Caco-2 (cell line): ENCODE results near the gene SLC34A2. TPM values are rescaled to one million over a fixed set of nuclear protein-coding genes. Genes with fewer than 3 reads are reported as not detected.

ENCODE experiments used
- BruUV-seq: library from RNA; stranded (reverse); fragments of 400-500 nt; replicated peaks from 2 replicates; lab custom pipeline; 2021; lab: Mats Ljungman, UMichigan
- CTCF ChIA-PET: fragments of 300-600 bp; sonication (Branson Sonifier 250); formaldehyde crosslinking; loops from one replicate; lab custom pipeline; 2022; ENCODE audit warnings: antibody characterized with exemption; lab: Charles Lee
- POLR2A ChIA-PET: fragments of 300-600 bp; sonication (Branson Sonifier 250); formaldehyde crosslinking; loops from one replicate; lab custom pipeline; 2022; ENCODE audit warnings: antibody characterized with exemption; lab: Charles Lee
- DNase-seq, 2 experiments: peaks; one replicate each; pipeline versions ENCODE4 v3.0.0 to v3.0.0-alpha.2; 2020 to 2022
- H3K27me3 ChIP-seq: replicated peaks from 2 replicates; pipeline ENCODE4 v1.6.0; 2011; ENCODE audit warnings: low read length; ENCODE audit not compliant: control insufficient read depth, insufficient read depth
- H3K36me3 ChIP-seq: 2 replicates; pipeline ENCODE4 v1.5.1; 2011; ENCODE audit warnings: low read length; ENCODE audit not compliant: control insufficient read depth, insufficient read depth
- H3K4me1 ChIP-seq: fragments of 250-450 bp; sonication (Bioruptor Pico); 2 replicates; pipeline ENCODE4 v1.5.1; 2020; ENCODE audit warnings: mild to moderate bottlenecking
- H3K4me3 ChIP-seq: 2 replicates; pipeline ENCODE4 v1.5.1; 2011; ENCODE audit warnings: low read depth, mild to moderate bottlenecking, control low read depth, low read length
- H3K9me3 ChIP-seq: fragments of 250-450 bp; sonication (Bioruptor Pico); 2 replicates; pipeline ENCODE4 v1.5.1; 2020; ENCODE audit warnings: mild to moderate bottlenecking, moderate library complexity
- H3K27ac Mint-ChIP-seq: one replicate; pipeline ENCODE4 v1.8.0; 2022; ENCODE audit warnings: mixed read lengths; ENCODE audit not compliant: unreplicated experiment
- H3K27me3 Mint-ChIP-seq: one replicate; pipeline ENCODE4 v1.8.0; 2022; ENCODE audit warnings: mixed read lengths; ENCODE audit not compliant: insufficient read depth, unreplicated experiment
- H3K36me3 Mint-ChIP-seq: one replicate; pipeline ENCODE4 v1.8.0; 2022; ENCODE audit warnings: mild to moderate bottlenecking, mixed read lengths; ENCODE audit not compliant: insufficient read depth, unreplicated experiment
- H3K4me1 Mint-ChIP-seq: one replicate; pipeline ENCODE4 v1.8.0; 2022; ENCODE audit warnings: low read depth, mixed read lengths; ENCODE audit not compliant: unreplicated experiment
- H3K4me3 Mint-ChIP-seq: one replicate; pipeline ENCODE4 v1.8.0; 2022; ENCODE audit warnings: mild to moderate bottlenecking, moderate library complexity, mixed read lengths; ENCODE audit not compliant: unreplicated experiment
- H3K9me3 Mint-ChIP-seq: one replicate; pipeline ENCODE4 v1.8.0; 2022; ENCODE audit warnings: mixed read lengths; ENCODE audit not compliant: unreplicated experiment
- intact Hi-C: fragments of 100-400 bp; cut with micrococcal nuclease; formaldehyde crosslinking; loops from one replicate; pipeline ENCODE4 v1.10.0; 2022; ENCODE audit not compliant: unreplicated experiment
- total RNA-seq: library from RNA; stranded (reverse); gene quantifications from 2 replicates; pipeline ENCODE4 v1.2.3, GENCODE V29; 2022
- TF ChIP-seq, protein P1 (sequence below), 2 experiments: fragments of 200-600 bp in 1 of 2; IDR thresholded peaks; 1 replicate in 1 of 2; 2 replicates in 1 of 2; pipeline versions ENCODE4 v1.5.1 to v1.8.0; 2011 to 2022; ENCODE audit warnings: antibody characterized with exemption in 1 of 2, control low read depth in 1 of 2, inconsistent platforms in 1 of 2, low read depth in 1 of 2, low read length in 1 of 2, mild to moderate bottlenecking in 1 of 2, moderate library complexity in 1 of 2; ENCODE audit not compliant: insufficient read depth in 1 of 2, severe bottlenecking in 1 of 2, unreplicated experiment in 1 of 2

Gene SLC34A2
- total RNA-seq, 1 experiment from 2014 or later, result 19.9 TPM

DNA sequence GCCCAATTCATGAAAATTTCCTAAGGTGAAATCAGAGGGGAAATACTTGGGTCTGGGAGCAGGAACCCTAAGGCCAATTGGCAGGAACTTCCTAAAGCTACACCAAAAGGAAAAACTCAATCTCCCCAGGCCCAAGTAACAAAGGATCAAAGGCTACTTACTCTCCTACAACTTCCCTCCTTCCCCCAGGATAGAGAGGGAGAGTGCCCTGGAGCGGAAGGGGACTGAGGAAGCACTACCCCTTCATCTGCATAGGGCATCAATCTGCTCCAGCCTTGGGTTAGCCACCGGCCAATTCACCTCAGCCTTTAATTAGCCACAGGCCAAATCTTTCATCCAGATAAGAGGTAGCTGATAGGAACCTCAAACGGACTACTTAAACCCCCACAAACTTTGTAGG is 55.0 kb downstream of the SLC34A2 start:
- no peaks in the 10 kb centered on the region for H3K4me1 Mint-ChIP-seq
- no peaks in the 10 kb centered on the region for H3K36me3 Mint-ChIP-seq
- H3K4me1 ChIP-seq, result no peaks in the 10 kb centered on the region
- ChIA-PET CTCF (no interaction called here), POLR2A (no interaction called here)
- intact Hi-C loops, result no loop called here
- H3K9me3 ChIP-seq, result no peaks in the 10 kb centered on the region
- H3K27ac Mint-ChIP-seq, result no peak overlapping the region
- no peaks in the 10 kb centered on the region for H3K36me3 ChIP-seq
- TF ChIP-seq, protein P1, sequence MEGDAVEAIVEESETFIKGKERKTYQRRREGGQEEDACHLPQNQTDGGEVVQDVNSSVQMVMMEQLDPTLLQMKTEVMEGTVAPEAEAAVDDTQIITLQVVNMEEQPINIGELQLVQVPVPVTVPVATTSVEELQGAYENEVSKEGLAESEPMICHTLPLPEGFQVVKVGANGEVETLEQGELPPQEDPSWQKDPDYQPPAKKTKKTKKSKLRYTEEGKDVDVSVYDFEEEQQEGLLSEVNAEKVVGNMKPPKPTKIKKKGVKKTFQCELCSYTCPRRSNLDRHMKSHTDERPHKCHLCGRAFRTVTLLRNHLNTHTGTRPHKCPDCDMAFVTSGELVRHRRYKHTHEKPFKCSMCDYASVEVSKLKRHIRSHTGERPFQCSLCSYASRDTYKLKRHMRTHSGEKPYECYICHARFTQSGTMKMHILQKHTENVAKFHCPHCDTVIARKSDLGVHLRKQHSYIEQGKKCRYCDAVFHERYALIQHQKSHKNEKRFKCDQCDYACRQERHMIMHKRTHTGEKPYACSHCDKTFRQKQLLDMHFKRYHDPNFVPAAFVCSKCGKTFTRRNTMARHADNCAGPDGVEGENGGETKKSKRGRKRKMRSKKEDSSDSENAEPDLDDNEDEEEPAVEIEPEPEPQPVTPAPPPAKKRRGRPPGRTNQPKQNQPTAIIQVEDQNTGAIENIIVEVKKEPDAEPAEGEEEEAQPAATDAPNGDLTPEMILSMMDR (IDR thresholded peaks at IDR 0.05; ENCODE audit: insufficient read depth in 1 of 2, low read depth in 1 of 2, low read length in 1 of 2, severe bottlenecking in 1 of 2, unreplicated experiment in 1 of 2), result no peak
- no peaks in the 10 kb centered on the region for H3K9me3 Mint-ChIP-seq
- DNase-seq, result no peak
- no TSS peak for BruUV-seq
- no peak overlapping the region for H3K4me3 Mint-ChIP-seq
- no peaks in the 10 kb centered on the region for H3K27me3 Mint-ChIP-seq
- H3K4me3 ChIP-seq, result no peak overlapping the region
- no peaks in the 10 kb centered on the region for H3K27me3 ChIP-seq

DNA sequence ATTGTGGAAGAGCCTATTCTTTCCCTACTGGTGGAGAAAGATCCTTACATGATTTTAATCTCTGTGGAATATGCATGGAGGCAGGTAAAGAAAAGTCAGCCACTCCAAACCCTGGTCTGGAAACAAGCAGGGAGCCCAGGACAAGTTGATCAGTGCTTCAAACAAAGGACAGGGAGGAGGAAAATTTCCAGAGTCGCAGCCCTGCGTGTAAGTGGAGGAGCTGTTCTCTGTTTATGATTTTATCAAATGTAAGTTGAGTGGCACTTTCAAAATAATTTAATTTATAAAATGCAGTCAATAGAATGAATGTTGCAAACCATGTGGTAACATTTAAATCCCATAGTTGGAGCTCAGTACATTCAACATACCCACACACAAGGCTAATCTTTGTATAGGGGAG is 57.0 kb downstream of the SLC34A2 start:
- no peaks in the 10 kb centered on the region for H3K9me3 Mint-ChIP-seq
- no peaks in the 10 kb centered on the region for H3K36me3 ChIP-seq
- H3K4me3 Mint-ChIP-seq, result no peak overlapping the region
- H3K9me3 ChIP-seq, result no peaks in the 10 kb centered on the region
- DNase-seq, result no peak
- H3K4me1 Mint-ChIP-seq, result no peaks in the 10 kb centered on the region
- ChIA-PET CTCF (no interaction called here), POLR2A (no interaction called here)
- no peaks in the 10 kb centered on the region for H3K27me3 Mint-ChIP-seq
- H3K4me1 ChIP-seq, result no peaks in the 10 kb centered on the region
- intact Hi-C loops, result no loop called here
- H3K36me3 Mint-ChIP-seq, result no peaks in the 10 kb centered on the region
- BruUV-seq, result no TSS peak
- no peak overlapping the region for H3K27ac Mint-ChIP-seq
- H3K27me3 ChIP-seq, result no peaks in the 10 kb centered on the region
- H3K4me3 ChIP-seq, result no peak overlapping the region
- TF ChIP-seq, protein P1 (IDR thresholded peaks at IDR 0.05; ENCODE audit: insufficient read depth in 1 of 2, low read depth in 1 of 2, low read length in 1 of 2, severe bottlenecking in 1 of 2, unreplicated experiment in 1 of 2), result no peak

DNA sequence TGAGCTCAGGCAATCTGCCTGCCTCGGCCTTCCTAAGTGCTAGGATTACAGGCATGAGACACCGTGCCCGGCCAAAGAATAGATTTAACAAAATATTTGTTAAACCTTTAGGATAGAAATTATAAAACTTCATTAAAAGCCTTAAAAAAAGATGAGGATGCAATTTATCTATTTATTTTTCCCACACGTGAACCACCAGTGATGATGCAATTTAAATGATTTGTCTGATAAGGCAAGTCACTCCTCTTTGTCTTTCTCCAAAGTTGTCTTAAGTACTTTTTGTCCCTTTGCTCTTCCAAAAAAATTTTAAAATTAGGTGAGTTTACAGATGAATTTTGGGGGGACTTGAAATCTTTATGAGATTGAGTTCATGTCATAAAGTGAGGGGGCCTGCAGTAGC is 58.2 kb downstream of the SLC34A2 start:
- H3K27ac Mint-ChIP-seq, result no peak overlapping the region
- H3K4me3 Mint-ChIP-seq, result no peak overlapping the region
- H3K36me3 Mint-ChIP-seq, result no peaks in the 10 kb centered on the region
- H3K4me3 ChIP-seq, result no peak overlapping the region
- no peak for DNase-seq
- ChIA-PET CTCF (no interaction called here), POLR2A (no interaction called here)
- no peaks in the 10 kb centered on the region for H3K27me3 Mint-ChIP-seq
- H3K9me3 ChIP-seq, result no peaks in the 10 kb centered on the region
- intact Hi-C loops, result no loop called here
- H3K4me1 Mint-ChIP-seq, result no peaks in the 10 kb centered on the region
- no TSS peak for BruUV-seq
- no peaks in the 10 kb centered on the region for H3K9me3 Mint-ChIP-seq
- no peaks in the 10 kb centered on the region for H3K36me3 ChIP-seq
- H3K27me3 ChIP-seq, result no peaks in the 10 kb centered on the region
- TF ChIP-seq, protein P1 (IDR thresholded peaks at IDR 0.05; ENCODE audit: insufficient read depth in 1 of 2, low read depth in 1 of 2, low read length in 1 of 2, severe bottlenecking in 1 of 2, unreplicated experiment in 1 of 2), result no peak
- H3K4me1 ChIP-seq, result no peaks in the 10 kb centered on the region
